GM23338 (cell line): Measurements from ENCODE around the gene SULF2.

Source experiments
- CTCF ChIP-seq, 2 experiments: fragments of 200-600 bp in 1 of 2; sonication (generic) in 1 of 2; conservative IDR thresholded peaks; 2 replicates each; pipeline versions ENCODE4 v1.5.1 to v1.6.1; 2016 to 2017; ENCODE audit warnings: antibody characterized with exemption in 2 of 2, low read depth in 2 of 2, mild to moderate bottlenecking in 2 of 2, moderate library complexity in 1 of 2
- ETS1 ChIP-seq: IDR thresholded peaks from 2 replicates; pipeline ENCODE4 v1.6.1; 2016; ENCODE audit warnings: antibody characterized with exemption
- EZH2 ChIP-seq: fragments of 200-600 bp; sonication (generic); IDR thresholded peaks from one replicate; pipeline ENCODE4 v1.8.0; 2017; ENCODE audit warnings: antibody characterized with exemption, mild to moderate bottlenecking, low read depth; ENCODE audit not compliant: unreplicated experiment
- EZH2phosphoT487 ChIP-seq: fragments of 200-600 bp; sonication (generic); IDR thresholded peaks from one replicate; pipeline ENCODE4 v1.8.1; 2018; ENCODE audit warnings: antibody characterized with exemption; ENCODE audit not compliant: unreplicated experiment
- POLR2AphosphoS5 ChIP-seq: IDR thresholded peaks from 2 replicates; pipeline ENCODE4 v1.6.1; 2016; ENCODE audit warnings: antibody characterized with exemption, low read depth
- REST ChIP-seq: IDR thresholded peaks from one replicate; pipeline ENCODE4 v1.6.1; 2018; ENCODE audit warnings: antibody characterized with exemption; ENCODE audit not compliant: unreplicated experiment
- STAT1 ChIP-seq: IDR thresholded peaks from one replicate; pipeline ENCODE4 v1.6.1; 2016; ENCODE audit warnings: antibody characterized with exemption; ENCODE audit not compliant: unreplicated experiment
- ZNF114 ChIP-seq: fragments of 250-450 bp; sonication (Bioruptor Pico); IDR thresholded peaks from 2 replicates; pipeline ENCODE4 v1.5.0; 2020; ENCODE audit warnings: mild to moderate bottlenecking, moderate library complexity

- TF ChIP-seq CTCF (conservative IDR thresholded peaks at IDR 0.05; ENCODE audit: low read depth in 2 of 2): no peak
- TF ChIP-seq EZH2: no peak
- no peak for TF ChIP-seq POLR2AphosphoS5
- TF ChIP-seq STAT1: no peak
- no peak for TF ChIP-seq ZNF114 (CRISPR knock-in tag)
- TF ChIP-seq ETS1: no peak
- TF ChIP-seq EZH2phosphoT487: no peak
- no peak for TF ChIP-seq REST
Observed at GRCh38 chr20:47664068-47664437, 121.2 kb downstream of the SULF2 start.
